K562 (cell line): ENCODE measurements around the gene PTPRE. TPM values are rescaled to one million over a fixed set of nuclear protein-coding genes. Genes with fewer than 3 reads are reported as not detected.
A peak's percentile ranks its signal among the peaks of the same experiment; 100 is the strongest.

ENCODE experiments used
- ATAC-seq: fragments of 200-7000 bp; cut with Tn5 transposase; 3 replicates; pipeline ENCODE4 v1.9.1; 2020; ENCODE audit warnings: moderate library complexity
- BruUV-seq: library from RNA; stranded (reverse); fragments of 400-500 nt; replicated peaks from 2 replicates; lab custom pipeline; 2021; lab: Mats Ljungman, UMichigan
- CTCF ChIA-PET: fragments of 300-600 bp; formaldehyde crosslinking; extraction: SDS; loops from one replicate; lab custom pipeline; 2021; ENCODE audit warnings: low intra/inter-chr PET ratio; lab: Yijun Ruan, JAX
- POLR2A ChIA-PET: fragments of 300-600, 350-650 bp; sonication (Branson Sonifier 250); formaldehyde crosslinking; extraction: SDS; loops from one replicate; lab custom pipeline; 2021; ENCODE audit warnings: antibody characterized with exemption, inconsistent platforms; lab: Yijun Ruan, JAX
- DNase-seq, 4 experiments: peaks; one replicate each; pipeline versions ENCODE4 v3.0.0 to v3.0.0-alpha.2; 2011 to 2018; ENCODE audit warnings: low spot score in 3 of 4, mixed read lengths in 3 of 4; ENCODE audit errors: extremely low read depth in 1 of 4
- FAIRE-seq: peaks from 2 replicates; lab custom pipeline; 2011; peaks lifted over from hg19 to GRCh38; lab: Jason Lieb, UNC
- H2AFZ ChIP-seq: 2 replicates; pipeline ENCODE4 v1.6.0; 2011; ENCODE audit warnings: low read depth, low read length, control low read depth, inconsistent platforms
- H3K27ac ChIP-seq: fragments of 200-600 bp; 3 replicates; pipeline ENCODE4 v1.8.0; 2011; ENCODE audit warnings: low read depth, mild to moderate bottlenecking, control low read depth, inconsistent platforms, low read length, moderate library complexity, mixed read lengths; ENCODE audit errors: extremely low read depth
- H3K27me3 ChIP-seq, 2 experiments: fragments of 300-600 bp in 1 of 2; 2 replicates in 1 of 2; 3 replicates in 1 of 2; pipeline versions ENCODE4 v1.6.0 to v1.8.0; 2011; ENCODE audit warnings: inconsistent platforms in 2 of 2, low read length in 2 of 2, mild to moderate bottlenecking in 1 of 2, mixed read lengths in 1 of 2, moderate library complexity in 1 of 2; ENCODE audit not compliant: control insufficient read depth in 2 of 2, insufficient read depth in 2 of 2
- H3K36me3 ChIP-seq: fragments of 300-600 bp; 3 replicates; pipeline ENCODE4 v1.8.0; 2011; ENCODE audit warnings: mild to moderate bottlenecking, low read length, inconsistent platforms; ENCODE audit not compliant: control insufficient read depth, insufficient read depth
- H3K4me1 ChIP-seq, 2 experiments: fragments of 200-600 bp in 1 of 2; replicated peaks in 1 of 2; 2 replicates in 1 of 2; 3 replicates in 1 of 2; pipeline versions ENCODE4 v1.5.1 to v1.8.0; 2011; ENCODE audit warnings: inconsistent platforms in 2 of 2, low read length in 2 of 2, mild to moderate bottlenecking in 1 of 2, mixed read lengths in 1 of 2, moderate library complexity in 1 of 2; ENCODE audit not compliant: control insufficient read depth in 2 of 2, insufficient read depth in 2 of 2
- H3K4me2 ChIP-seq: 2 replicates; pipeline ENCODE4 v1.6.1; 2011; ENCODE audit warnings: low read length, control low read depth, inconsistent platforms, mixed read lengths; ENCODE audit not compliant: insufficient read depth
- H3K4me3 ChIP-seq: fragments of 200-600 bp; sonication (generic), shearing (Covaris generic); 2 replicates; pipeline ENCODE4 v1.5.1; 2016; ENCODE audit warnings: control low read depth, inconsistent platforms
- H3K79me2 ChIP-seq: fragments of 200-600 bp; 3 replicates; pipeline ENCODE4 v1.8.0; 2011; ENCODE audit warnings: low read length, inconsistent platforms; ENCODE audit not compliant: control insufficient read depth, insufficient read depth
- H3K9ac ChIP-seq, 2 experiments: 2 replicates each; pipeline versions ENCODE4 v1.6.0 to v1.6.1; 2011; ENCODE audit warnings: low read depth in 2 of 2, low read length in 2 of 2, control low read depth in 1 of 2, inconsistent platforms in 1 of 2, mild to moderate bottlenecking in 1 of 2, mixed read lengths in 1 of 2; ENCODE audit not compliant: insufficient read depth in 1 of 2
- H3K9me1 ChIP-seq: one replicate; pipeline ENCODE4 v1.6.0; 2011; ENCODE audit warnings: inconsistent platforms, mild to moderate bottlenecking, low read length, moderate library complexity; ENCODE audit not compliant: control insufficient read depth, insufficient read depth
- H3K9me3 ChIP-seq: replicated peaks from 2 replicates; pipeline ENCODE4 v1.5.1; 2011; ENCODE audit warnings: low read depth, low read length, inconsistent platforms; ENCODE audit not compliant: control insufficient read depth, insufficient read depth
- H4K20me1 ChIP-seq: replicated peaks from 2 replicates; pipeline ENCODE4 v1.6.1; 2011; ENCODE audit warnings: low read length, inconsistent platforms, mixed read lengths; ENCODE audit not compliant: control insufficient read depth, insufficient read depth
- BCL6 ChIP-seq: fragments of 250-450 bp; sonication (Bioruptor Pico); IDR thresholded peaks from 2 replicates; pipeline ENCODE4 v1.4.0; 2020
- ERF ChIP-seq: fragments of 450-650 bp; formaldehyde crosslinking; IDR thresholded peaks from 2 replicates; pipeline ENCODE4 v1.4.0; 2020; ENCODE audit warnings: mild to moderate bottlenecking, mixed read lengths
- MECOM ChIP-seq: fragments of 250-450 bp; sonication (Bioruptor Pico); IDR thresholded peaks from 2 replicates; pipeline ENCODE4 v1.8.0; 2022; ENCODE audit warnings: inconsistent platforms
- RFX1 ChIP-seq: fragments of 450-650 bp; IDR thresholded peaks from 2 replicates; pipeline ENCODE4 v1.6.1; 2016; ENCODE audit warnings: mild to moderate bottlenecking, moderate library complexity
- U2AF1 ChIP-seq: fragments of 200-400 bp; formaldehyde crosslinking; optimal IDR thresholded peaks from 2 replicates; pipeline ENCODE3; 2017; ENCODE audit warnings: mild to moderate bottlenecking, low read depth, low read length, moderate library complexity
- ZNF23 ChIP-seq: fragments of 250-450 bp; sonication (Bioruptor Pico); IDR thresholded peaks from 2 replicates; pipeline ENCODE4 v1.4.0; 2020; ENCODE audit warnings: mild to moderate bottlenecking
- ZNF408 ChIP-seq: fragments of 250-450 bp; sonication (Bioruptor Pico); IDR thresholded peaks from 2 replicates; pipeline ENCODE4 v1.4.0; 2020; ENCODE audit warnings: low read depth, mild to moderate bottlenecking, moderate library complexity
- WGBS: fragments of 100-300 bp; shearing (Covaris generic); methylation state at CpG from one replicate; pipeline ENCODE4 v1.1.6; 2016; ENCODE audit warnings: low coverage, mixed read lengths; ENCODE audit not compliant: insufficient coverage; ENCODE audit errors: missing lambda C conversion rate; 5-methylcytosine and 5-hydroxymethylcytosine counted together
- in situ Hi-C: fragments of 300-500 bp; cut with MboI; formaldehyde crosslinking; loops from 4 replicates; pipeline ENCODE4 v1.15.0; 2018; ENCODE audit warnings: inconsistent platforms, mixed read lengths
- intact Hi-C: fragments of 100-400 bp; cut with micrococcal nuclease; formaldehyde crosslinking; loops from 2 replicates; pipeline ENCODE4 v1.14.2; 2022
- polyA plus RNA-seq, 8 experiments: library from polyadenylated mRNA; depleted of rRNA in 4 of 8; stranded (reverse) in 5 of 8; unstranded in 3 of 8; fragments of >200 nt; fragmentation: Nextera tagmentation in 2 of 8; fragmentation: Illumina TruSeq in 1 of 8; extraction: Ambion mirVana in 2 of 8; extraction: Trizol in 1 of 8; gene quantifications; 2 replicates each; pipeline versions ENCODE4 v1.2.1 to v1.2.3, GENCODE V29; 2011 to 2014; ENCODE audit warnings: inconsistent platforms in 1 of 8, missing spikeins in 1 of 8
- total RNA-seq, 7 experiments: library from RNA; depleted of rRNA in 6 of 7; stranded (reverse); fragments of >200 nt in 6 of 7; fragmentation: Illumina TruSeq in 2 of 7; extraction: Trizol in 2 of 7; gene quantifications; 2 replicates each; pipeline versions ENCODE4 v1.2.1 to v1.2.3, GENCODE V29; 2011 to 2021; ENCODE audit warnings: low replicate concordance in 1 of 7

The PTPRE gene
- total and polyA plus RNA-seq, 9 of the 15 experiments (the other 6 are each of a cell fraction or from before 2014, with no cell fraction given), result 0.01 to 0.13 (median 0.04) TPM; not detected in 4

DNA sequence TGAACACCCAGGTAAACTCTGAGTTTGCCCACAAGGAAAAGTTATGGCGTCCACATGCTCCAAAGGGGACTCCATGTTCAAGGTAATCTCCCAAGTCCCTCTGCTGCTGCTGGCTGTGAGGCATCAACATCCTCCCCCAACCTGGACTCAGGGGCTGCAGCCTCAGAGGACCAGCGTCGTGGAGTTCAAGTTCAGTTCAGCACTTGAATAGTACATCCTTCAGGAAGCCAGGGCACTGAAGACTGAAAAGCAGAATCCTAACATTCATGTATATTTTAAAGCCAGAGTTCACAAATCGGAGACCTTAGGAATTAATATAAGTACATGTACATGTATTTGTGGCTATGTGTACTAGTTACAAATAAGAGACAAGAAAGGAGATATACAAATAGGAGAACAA, 90.4 kb downstream of the PTPRE start:
- no peaks in the 10 kb centered on the region for H4K20me1 ChIP-seq
- no peak for FAIRE-seq
- in situ Hi-C loops, result no loop called here
- H2AFZ ChIP-seq, result no peak overlapping the region
- no peak overlapping the region for H3K4me3 ChIP-seq
- BruUV-seq, result no TSS peak
- no peaks in the 10 kb centered on the region for H3K4me1 ChIP-seq
- H3K9me1 ChIP-seq, result no peaks in the 10 kb centered on the region
- no peaks in the 10 kb centered on the region for H3K9me3 ChIP-seq
- H3K79me2 ChIP-seq, result no peaks in the 10 kb centered on the region
- POLR2A ChIA-PET, result no interaction called here
- H3K27ac ChIP-seq, result no peak overlapping the region
- DNase-seq, result no peak
- H3K27me3 ChIP-seq, result peaks cover 2 to 36% of the 10 kb centered on the region in 2 experiments; a peak in 4 of 5 replicates
- no peak overlapping the region for H3K4me2 ChIP-seq
- TF ChIP-seq U2AF1 (no peak), ZNF23 (CRISPR knock-in tag) (no peak), ZNF408 (CRISPR knock-in tag) (no peak)
- TF ChIP-seq, all 486 proteins: peak for 0
- CTCF ChIA-PET, result no interaction called here
- intact Hi-C loops, result no loop called here
- Histone ChIP-seq H3K9ac (no peak overlapping the region), H3K36me3 (no peaks in the 10 kb centered on the region)
- ATAC-seq, result no peak
- 0% methylated on average over 4 of the region's 4 CpGs for WGBS

- H3K9ac ChIP-seq, result no peak overlapping the region
- POLR2A ChIA-PET, result no interaction called here
- ATAC-seq, result no peak
- H3K4me3 ChIP-seq, result no peak overlapping the region
- H3K9me1 ChIP-seq, result no peaks in the 10 kb centered on the region
- TF ChIP-seq BCL6 (CRISPR knock-in tag), result no peak
- TF ChIP-seq RFX1, result peak; percentile 37; the same call in 1 of the 2 replicates
- no peak for TF ChIP-seq MECOM (CRISPR knock-in tag)
- TF ChIP-seq ERF (CRISPR knock-in tag), result no peak
- no peak overlapping the region for H3K27ac ChIP-seq
- CTCF ChIA-PET, result no interaction called here
- no peaks in the 10 kb centered on the region for H3K9me3 ChIP-seq
- in situ Hi-C loops (no loop called here), intact Hi-C loops (no loop called here)
- no peak for DNase-seq
- peaks cover 2 to 36% of the 10 kb centered on the region in 2 experiments; a peak in 4 of 5 replicates for H3K27me3 ChIP-seq
- no peaks in the 10 kb centered on the region for H3K36me3 ChIP-seq
- H2AFZ ChIP-seq, result no peak overlapping the region
- no peaks in the 10 kb centered on the region for H3K79me2 ChIP-seq
- no peak overlapping the region for H3K4me2 ChIP-seq
- no peaks in the 10 kb centered on the region for H3K4me1 ChIP-seq
- WGBS, result 0% methylated on average over 6 of the region's 8 CpGs
- no peaks in the 10 kb centered on the region for H4K20me1 ChIP-seq
- BruUV-seq, result no TSS peak
- FAIRE-seq, result no peak
Measured at GRCh38 chr10:127997937-127998336, 91.0 kb downstream of the PTPRE start.
